ENCODE data around the gene TRIM26. TPM values are rescaled to one million over a fixed set of nuclear protein-coding genes. Genes with fewer than 3 reads are reported as not detected.

The TRIM26 gene
- total and polyA plus RNA-seq, 2 experiments from 2014 or later = 11.0 to 38.0 TPM

DNA sequence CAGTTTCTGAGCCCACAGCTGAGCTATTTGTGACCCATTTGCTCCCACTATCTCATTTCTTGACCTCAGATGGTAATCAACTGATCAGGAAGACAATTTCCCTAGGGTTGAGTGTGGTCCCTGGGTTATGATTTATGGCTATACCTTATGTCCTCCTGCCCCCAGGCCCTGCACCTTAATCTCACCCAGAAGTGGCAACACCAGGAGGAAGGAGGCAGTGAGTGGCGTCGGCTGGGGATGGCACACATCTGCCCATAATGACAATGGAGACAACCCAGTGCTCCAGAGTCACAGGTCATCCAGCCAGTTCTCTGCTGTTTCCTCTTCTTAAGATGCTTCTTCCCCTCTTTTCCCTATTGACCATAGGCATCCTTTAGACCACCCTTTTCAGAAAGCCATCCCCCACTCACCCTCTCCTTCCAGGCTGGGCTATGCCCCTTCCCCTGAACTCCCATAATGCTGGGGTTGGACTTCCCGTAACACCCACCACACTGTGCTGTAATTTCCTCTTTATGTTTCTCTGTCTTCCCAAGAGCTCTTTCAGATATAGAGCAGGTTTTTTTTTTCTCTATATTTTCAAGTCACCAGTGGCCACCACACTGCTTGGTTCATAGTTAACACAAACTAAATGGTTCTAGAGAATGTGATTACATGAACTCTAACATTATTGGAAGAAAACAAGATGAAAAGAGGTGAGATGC lies 60.1 kb downstream of the TRIM26 start (continued):
- no peak for TF ChIP-seq ZNF462 (CRISPR knock-in tag; IDR thresholded peaks at IDR 0.05)
- TF ChIP-seq EZH2phosphoT487 (IDR thresholded peaks at IDR 0.05; ENCODE audit: unreplicated experiment) = no peak

- Histone ChIP-seq H2AFZ (no peak overlapping the region), H3K4me3 (no peak overlapping the region), H3K27me3 (ENCODE audit: insufficient read depth) (0 out of 2 replicates have a peak, but pooled peaks cover 11% of the 10 kb centered on the region), H3K4me1 (ENCODE audit: insufficient read depth) (no peaks in the 10 kb centered on the region), H4K20me1 (replicated peaks; ENCODE audit: insufficient read depth) (no peaks in the 10 kb centered on the region), H3K36me3 (ENCODE audit: insufficient read depth) (no peaks in the 10 kb centered on the region), H3K79me2 (replicated peaks; ENCODE audit: insufficient read depth) (no peaks in the 10 kb centered on the region), H3K9me2 (ENCODE audit: insufficient read depth) (no peaks in the 10 kb centered on the region), H3K27ac (ENCODE audit: low read depth) (no peak overlapping the region), H3K4me2 (no peak overlapping the region), H3F3A (replicated peaks; ENCODE audit: low read depth) (no peaks in the 10 kb centered on the region)
- Mint-ChIP-seq H3K4me1 (no peaks in the 10 kb centered on the region), H3K27me3 (ENCODE audit: insufficient read depth, low read depth, poor library complexity) (peaks cover 4% of the 10 kb centered on the region), H3K27ac (no peak overlapping the region), H3K36me3 (ENCODE audit: low read depth) (no peaks in the 10 kb centered on the region), H3K4me3 (no peak overlapping the region), H3K9me3 (no peaks in the 10 kb centered on the region)
- ATAC-seq = no peak
- DNase-seq (ENCODE audit: low spot score) = no peak
- TF ChIP-seq, protein P1, sequence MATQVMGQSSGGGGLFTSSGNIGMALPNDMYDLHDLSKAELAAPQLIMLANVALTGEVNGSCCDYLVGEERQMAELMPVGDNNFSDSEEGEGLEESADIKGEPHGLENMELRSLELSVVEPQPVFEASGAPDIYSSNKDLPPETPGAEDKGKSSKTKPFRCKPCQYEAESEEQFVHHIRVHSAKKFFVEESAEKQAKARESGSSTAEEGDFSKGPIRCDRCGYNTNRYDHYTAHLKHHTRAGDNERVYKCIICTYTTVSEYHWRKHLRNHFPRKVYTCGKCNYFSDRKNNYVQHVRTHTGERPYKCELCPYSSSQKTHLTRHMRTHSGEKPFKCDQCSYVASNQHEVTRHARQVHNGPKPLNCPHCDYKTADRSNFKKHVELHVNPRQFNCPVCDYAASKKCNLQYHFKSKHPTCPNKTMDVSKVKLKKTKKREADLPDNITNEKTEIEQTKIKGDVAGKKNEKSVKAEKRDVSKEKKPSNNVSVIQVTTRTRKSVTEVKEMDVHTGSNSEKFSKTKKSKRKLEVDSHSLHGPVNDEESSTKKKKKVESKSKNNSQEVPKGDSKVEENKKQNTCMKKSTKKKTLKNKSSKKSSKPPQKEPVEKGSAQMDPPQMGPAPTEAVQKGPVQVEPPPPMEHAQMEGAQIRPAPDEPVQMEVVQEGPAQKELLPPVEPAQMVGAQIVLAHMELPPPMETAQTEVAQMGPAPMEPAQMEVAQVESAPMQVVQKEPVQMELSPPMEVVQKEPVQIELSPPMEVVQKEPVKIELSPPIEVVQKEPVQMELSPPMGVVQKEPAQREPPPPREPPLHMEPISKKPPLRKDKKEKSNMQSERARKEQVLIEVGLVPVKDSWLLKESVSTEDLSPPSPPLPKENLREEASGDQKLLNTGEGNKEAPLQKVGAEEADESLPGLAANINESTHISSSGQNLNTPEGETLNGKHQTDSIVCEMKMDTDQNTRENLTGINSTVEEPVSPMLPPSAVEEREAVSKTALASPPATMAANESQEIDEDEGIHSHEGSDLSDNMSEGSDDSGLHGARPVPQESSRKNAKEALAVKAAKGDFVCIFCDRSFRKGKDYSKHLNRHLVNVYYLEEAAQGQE (IDR thresholded peaks at IDR 0.05; ENCODE audit: unreplicated experiment) = no peak
- no peak for TF ChIP-seq ZNF114 (CRISPR knock-in tag; IDR thresholded peaks at IDR 0.05)
- no peak for TF ChIP-seq POLR2AphosphoS5 (IDR thresholded peaks at IDR 0.05; ENCODE audit: low read depth)
- no peak for TF ChIP-seq EZH2phosphoT487 (IDR thresholded peaks at IDR 0.05; ENCODE audit: unreplicated experiment)
- TF ChIP-seq ZNF331 (CRISPR knock-in tag; IDR thresholded peaks at IDR 0.05; ENCODE audit: low read depth) = no peak
- no peak for TF ChIP-seq CTCF (conservative IDR thresholded peaks at IDR 0.05; ENCODE audit: low read depth in 2 of 2)
- no peak for TF ChIP-seq EZH2 (IDR thresholded peaks at IDR 0.05; ENCODE audit: low read depth, unreplicated experiment)
- no peak for TF ChIP-seq CREB1 (CRISPR knock-in tag; IDR thresholded peaks at IDR 0.05; ENCODE audit: low read depth)
These were observed 61.1 kb downstream of the TRIM26 start for GRCh38 chr6:30152016-30152673.

Data from GM23338 (cell line).